ENCODE results near the gene STRAP.

The STRAP gene, protein sequence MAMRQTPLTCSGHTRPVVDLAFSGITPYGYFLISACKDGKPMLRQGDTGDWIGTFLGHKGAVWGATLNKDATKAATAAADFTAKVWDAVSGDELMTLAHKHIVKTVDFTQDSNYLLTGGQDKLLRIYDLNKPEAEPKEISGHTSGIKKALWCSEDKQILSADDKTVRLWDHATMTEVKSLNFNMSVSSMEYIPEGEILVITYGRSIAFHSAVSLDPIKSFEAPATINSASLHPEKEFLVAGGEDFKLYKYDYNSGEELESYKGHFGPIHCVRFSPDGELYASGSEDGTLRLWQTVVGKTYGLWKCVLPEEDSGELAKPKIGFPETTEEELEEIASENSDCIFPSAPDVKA

DNA sequence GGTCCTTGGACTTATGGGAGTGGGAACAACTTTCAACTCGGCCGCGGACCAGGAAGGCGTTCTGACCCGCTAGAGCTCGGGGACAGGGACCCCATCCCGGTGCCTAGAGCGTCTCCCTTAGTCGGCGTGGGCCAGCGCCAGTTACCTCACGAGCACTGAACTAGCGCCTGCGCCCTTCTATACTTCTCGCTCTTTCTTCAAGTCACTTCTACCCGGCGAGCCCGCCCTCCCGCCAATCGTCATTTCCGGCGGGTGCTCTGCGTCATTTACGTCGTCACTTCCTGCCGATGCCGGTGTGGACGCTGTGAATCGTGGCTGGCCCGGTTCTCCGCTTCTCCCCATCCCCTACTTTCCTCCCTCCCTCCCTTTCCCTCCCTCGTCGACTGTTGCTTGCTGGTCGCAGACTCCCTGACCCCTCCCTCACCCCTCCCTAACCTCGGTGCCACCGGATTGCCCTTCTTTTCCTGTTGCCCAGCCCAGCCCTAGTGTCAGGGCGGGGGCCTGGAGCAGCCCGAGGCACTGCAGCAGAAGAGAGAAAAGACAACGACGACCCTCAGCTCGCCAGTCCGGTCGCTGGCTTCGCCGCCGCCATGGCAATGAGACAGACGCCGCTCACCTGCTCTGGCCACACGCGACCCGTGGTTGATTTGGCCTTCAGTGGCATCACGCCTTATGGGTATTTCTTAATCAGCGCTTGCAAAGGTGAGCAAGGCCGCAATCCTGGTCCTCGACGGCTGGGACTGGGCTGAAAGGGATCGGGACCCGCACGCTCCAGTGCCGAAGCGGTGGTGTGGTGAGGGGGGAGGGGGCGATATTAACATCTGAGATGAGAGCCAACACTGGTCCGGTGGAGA, at the start of gene STRAP:
TSS of gene STRAP (plus strand) at position 270 of the 854 bp plus-strand sequence. CDS start at position 591, 321 bp downstream.
- Histone ChIP-seq H3K4me3 (ENCODE audit: low read length) (peak within 1 kb of the TSS; percentile 68), H3K4me1 (ENCODE audit: insufficient read depth, low read length) (peaks cover 8% of the 10 kb centered on the region), H3K36me3 (ENCODE audit: insufficient read depth, low read length) (peaks cover 26% of the 10 kb centered on the region), H3K27me3 (ENCODE audit: insufficient read depth, low read length) (no peaks in the 10 kb centered on the region), H3K9me3 (ENCODE audit: low read length) (no peaks in the 10 kb centered on the region), H2AFZ (ENCODE audit: low read depth, low read length) (peak within 1 kb of the TSS; percentile 82)

DNA sequence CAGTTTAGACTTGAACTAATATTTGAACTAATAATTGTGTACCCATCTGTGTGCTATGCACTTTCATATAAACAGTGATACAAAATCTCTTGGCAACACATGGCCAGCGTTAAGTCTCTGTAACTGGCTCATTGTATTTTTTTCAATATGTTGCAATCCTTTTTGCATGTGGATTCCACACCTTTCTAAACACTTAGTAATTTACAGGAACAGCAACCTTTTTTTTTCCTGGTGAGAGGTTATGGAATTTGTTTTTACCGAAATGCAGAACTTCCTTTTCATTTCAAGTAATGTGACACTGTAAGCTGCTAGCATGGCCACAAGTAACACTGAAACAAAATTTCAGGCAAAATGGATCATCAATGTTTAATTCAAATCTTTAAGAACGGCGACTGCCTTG, 47.6 kb upstream of the STRAP start:
- Histone ChIP-seq H3K4me3 (ENCODE audit: low read length) (no peak overlapping the region), H2AFZ (ENCODE audit: low read depth, low read length) (no peak overlapping the region), H3K9me3 (ENCODE audit: low read length) (peaks cover 2% of the 10 kb centered on the region), H3K36me3 (ENCODE audit: insufficient read depth, low read length) (no peaks in the 10 kb centered on the region), H3K27me3 (ENCODE audit: insufficient read depth, low read length) (no peaks in the 10 kb centered on the region), H3K4me1 (ENCODE audit: insufficient read depth, low read length) (peaks cover 11% of the 10 kb centered on the region)

DNA sequence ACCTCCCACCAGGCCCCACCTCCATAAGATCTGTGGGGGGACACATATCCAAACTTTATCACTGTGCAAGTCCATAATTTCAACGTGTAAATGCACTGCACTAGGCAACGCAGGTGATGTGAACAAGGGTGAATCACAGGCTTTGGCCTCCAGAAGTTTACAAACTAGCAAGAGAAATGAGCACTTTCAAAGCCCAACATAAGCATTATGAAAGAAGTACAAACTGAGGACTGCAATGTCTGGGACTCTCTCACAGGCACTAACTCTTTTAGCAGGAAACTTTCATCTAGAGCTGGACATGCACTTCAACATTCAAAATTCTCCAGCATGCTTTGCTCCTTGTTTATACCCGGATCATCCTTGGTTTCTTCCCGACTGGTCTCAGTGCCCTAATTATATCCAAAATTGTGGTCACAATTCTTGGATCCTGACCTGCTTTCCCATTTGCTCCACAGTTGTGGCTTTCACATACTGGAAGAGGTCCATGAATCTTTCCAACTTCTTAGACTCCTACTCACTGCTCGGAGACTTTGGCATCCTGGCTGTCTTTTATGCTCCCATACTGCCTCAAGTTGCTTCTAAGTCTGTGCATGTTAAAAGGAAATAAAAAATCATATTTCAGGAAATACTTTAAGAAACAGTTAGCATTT, 44.9 kb upstream of the STRAP start:
- Histone ChIP-seq H3K9me3 (ENCODE audit: low read length) (peaks cover 2% of the 10 kb centered on the region), H3K4me1 (ENCODE audit: insufficient read depth, low read length) (peaks cover 18% of the 10 kb centered on the region), H3K36me3 (ENCODE audit: insufficient read depth, low read length) (no peaks in the 10 kb centered on the region), H3K4me3 (ENCODE audit: low read length) (no peak overlapping the region), H3K27me3 (ENCODE audit: insufficient read depth, low read length) (no peaks in the 10 kb centered on the region), H2AFZ (ENCODE audit: low read depth, low read length) (no peak overlapping the region)

DNA sequence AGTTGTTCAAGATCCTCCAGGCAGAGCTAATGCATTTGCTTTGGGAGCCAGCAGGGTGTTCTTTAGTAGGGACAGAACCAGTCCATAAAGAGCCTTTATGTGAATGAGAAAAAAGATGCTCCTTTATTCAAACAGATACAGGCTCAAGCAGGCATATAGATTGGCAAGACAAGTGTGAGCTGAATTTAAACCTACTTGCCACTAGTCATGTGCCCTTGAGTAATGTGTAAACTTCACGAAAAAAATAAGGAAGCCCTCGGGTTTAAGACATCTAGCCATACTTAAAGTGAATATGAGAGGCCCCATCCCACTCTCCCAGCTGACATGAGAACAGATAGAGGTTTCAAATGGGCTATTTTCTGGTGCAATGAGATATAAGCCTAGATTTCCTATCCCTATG, 43.1 kb upstream of the STRAP start:
- H2AFZ ChIP-seq (ENCODE audit: low read depth, low read length) = no peak overlapping the region
- no peaks in the 10 kb centered on the region for H3K27me3 ChIP-seq (ENCODE audit: insufficient read depth, low read length)
- H3K36me3 ChIP-seq (ENCODE audit: insufficient read depth, low read length) = no peaks in the 10 kb centered on the region
- H3K9me3 ChIP-seq (ENCODE audit: low read length) = peaks cover 2% of the 10 kb centered on the region
- no peak overlapping the region for H3K4me3 ChIP-seq (ENCODE audit: low read length)
- peaks cover 18% of the 10 kb centered on the region for H3K4me1 ChIP-seq (ENCODE audit: insufficient read depth, low read length)

DNA sequence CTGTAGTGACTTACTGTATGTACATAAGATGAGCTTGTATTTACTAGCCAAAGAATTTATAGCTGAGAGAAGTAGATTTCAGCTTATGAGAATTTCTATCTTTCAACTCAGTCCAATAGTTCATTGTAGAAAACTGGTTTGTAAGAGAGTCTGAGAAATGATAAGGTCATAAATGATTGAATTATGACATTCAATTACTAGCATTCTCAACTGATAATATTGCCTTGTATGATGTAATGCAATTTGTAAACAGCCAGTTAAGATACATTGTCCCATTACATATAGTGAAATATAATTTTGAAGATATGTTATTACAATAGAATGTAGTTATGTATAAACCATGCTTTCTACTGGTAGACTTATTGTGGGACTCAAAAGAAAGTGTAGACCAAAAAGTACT, 42.5 kb upstream of the STRAP start:
- Histone ChIP-seq H3K9me3 (ENCODE audit: low read length) (peaks cover 2% of the 10 kb centered on the region), H3K27me3 (ENCODE audit: insufficient read depth, low read length) (no peaks in the 10 kb centered on the region), H3K4me3 (ENCODE audit: low read length) (no peak overlapping the region), H3K4me1 (ENCODE audit: insufficient read depth, low read length) (peaks cover 18% of the 10 kb centered on the region), H2AFZ (ENCODE audit: low read depth, low read length) (no peak overlapping the region), H3K36me3 (ENCODE audit: insufficient read depth, low read length) (no peaks in the 10 kb centered on the region)

DNA sequence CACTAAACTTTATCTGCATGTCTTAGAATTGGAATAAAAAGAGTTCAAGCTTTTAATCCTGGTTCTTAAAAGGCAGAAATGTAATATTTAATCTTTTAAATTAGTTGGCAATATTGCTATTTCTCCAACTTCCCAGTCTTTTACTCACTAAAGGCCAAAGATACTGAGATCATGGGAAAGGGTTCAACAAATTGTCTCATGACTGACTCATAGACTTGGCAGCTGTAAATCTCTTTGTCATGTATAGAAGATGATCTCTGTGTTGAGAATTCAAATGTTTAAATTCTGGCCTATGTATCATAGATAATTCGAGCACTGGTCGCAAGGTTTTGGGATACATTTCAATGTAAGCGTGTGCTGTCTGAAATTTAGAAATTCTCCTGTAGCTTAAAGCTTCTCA, 40.1 kb upstream of the STRAP start:
- no peaks in the 10 kb centered on the region for H3K36me3 ChIP-seq (ENCODE audit: insufficient read depth, low read length)
- H3K9me3 ChIP-seq (ENCODE audit: low read length) = no peaks in the 10 kb centered on the region
- no peak overlapping the region for H2AFZ ChIP-seq (ENCODE audit: low read depth, low read length)
- no peaks in the 10 kb centered on the region for H3K27me3 ChIP-seq (ENCODE audit: insufficient read depth, low read length)
- H3K4me3 ChIP-seq (ENCODE audit: low read length) = no peak overlapping the region
- H3K4me1 ChIP-seq (ENCODE audit: insufficient read depth, low read length) = peaks cover 18% of the 10 kb centered on the region

DNA sequence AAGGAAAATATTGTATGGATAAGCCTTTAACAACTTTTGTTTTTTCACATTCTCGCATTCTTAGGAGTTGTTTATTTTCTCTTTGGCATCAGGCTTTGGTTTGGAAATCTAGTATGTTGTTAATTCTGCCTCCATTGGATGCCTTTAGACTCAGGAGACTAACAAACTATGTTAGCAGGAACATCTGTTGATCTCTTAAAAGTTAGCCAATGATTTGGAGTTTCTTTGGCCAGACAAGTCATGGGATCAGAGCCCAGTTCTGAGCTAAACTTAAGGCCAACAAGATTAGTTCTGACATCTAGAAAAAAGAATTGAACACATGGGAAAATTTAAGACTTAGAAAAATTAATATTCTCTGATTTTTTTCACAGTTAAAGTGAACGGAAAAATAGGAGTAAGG, 35.3 kb upstream of the STRAP start:
- no peak overlapping the region for H3K4me3 ChIP-seq (ENCODE audit: low read length)
- H2AFZ ChIP-seq (ENCODE audit: low read depth, low read length) = no peak overlapping the region
- no peaks in the 10 kb centered on the region for H3K9me3 ChIP-seq (ENCODE audit: low read length)
- no peaks in the 10 kb centered on the region for H3K36me3 ChIP-seq (ENCODE audit: insufficient read depth, low read length)
- H3K27me3 ChIP-seq (ENCODE audit: insufficient read depth, low read length) = no peaks in the 10 kb centered on the region
- no peaks in the 10 kb centered on the region for H3K4me1 ChIP-seq (ENCODE audit: insufficient read depth, low read length)

DNA sequence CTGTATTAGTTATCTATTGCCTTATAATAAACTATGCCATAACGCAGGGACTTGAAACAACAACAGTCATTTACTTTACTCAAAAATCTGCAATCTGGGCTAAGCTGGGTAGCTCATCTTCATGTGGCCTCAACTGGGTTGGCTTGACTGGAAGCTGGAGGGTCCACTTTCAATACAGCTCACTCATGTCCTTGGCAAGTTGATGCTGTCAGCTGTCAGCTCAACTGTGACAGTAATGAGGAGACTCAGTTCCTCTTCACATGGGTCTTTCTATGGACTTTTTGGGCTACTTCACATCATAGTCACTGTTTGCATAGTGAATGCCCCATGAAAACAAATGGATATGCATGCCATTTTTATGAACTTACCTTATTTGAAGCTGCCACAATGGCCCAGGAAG, 33.6 kb upstream of the STRAP start:
- H3K4me3 ChIP-seq (ENCODE audit: low read length) = no peak overlapping the region
- no peaks in the 10 kb centered on the region for H3K4me1 ChIP-seq (ENCODE audit: insufficient read depth, low read length)
- no peaks in the 10 kb centered on the region for H3K36me3 ChIP-seq (ENCODE audit: insufficient read depth, low read length)
- no peaks in the 10 kb centered on the region for H3K9me3 ChIP-seq (ENCODE audit: low read length)
- no peak overlapping the region for H2AFZ ChIP-seq (ENCODE audit: low read depth, low read length)
- H3K27me3 ChIP-seq (ENCODE audit: insufficient read depth, low read length) = no peaks in the 10 kb centered on the region

DNA sequence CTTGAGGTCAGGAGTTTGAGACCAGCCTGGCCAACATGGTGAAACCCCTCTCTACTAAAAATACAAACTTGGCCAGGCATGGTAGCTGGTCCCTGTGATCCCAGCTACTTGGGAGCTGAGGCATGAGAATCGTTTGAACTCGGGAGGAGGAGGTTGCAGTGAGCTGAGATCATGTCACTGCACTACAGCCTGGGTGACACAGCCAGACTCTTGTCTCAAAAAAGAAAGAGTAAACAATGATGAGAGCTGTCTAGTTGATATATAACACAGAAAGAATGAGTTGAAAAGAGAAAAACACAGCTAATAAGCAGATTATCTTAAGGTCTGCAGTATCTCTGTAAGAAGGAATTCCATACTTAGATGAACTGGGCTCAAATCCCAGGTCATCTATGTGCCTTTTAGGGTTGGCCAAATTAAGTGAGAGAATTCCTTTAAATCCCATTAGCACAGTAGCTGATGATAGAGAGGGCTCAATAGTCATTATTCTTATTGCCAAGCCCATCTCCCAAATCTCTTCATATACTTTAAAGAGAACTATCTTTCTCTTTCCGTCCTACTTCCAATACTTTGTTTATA, 31.1 kb upstream of the STRAP start:
- Histone ChIP-seq H2AFZ (ENCODE audit: low read depth, low read length) (no peak overlapping the region), H3K4me3 (ENCODE audit: low read length) (no peak overlapping the region), H3K9me3 (ENCODE audit: low read length) (no peaks in the 10 kb centered on the region), H3K27me3 (ENCODE audit: insufficient read depth, low read length) (no peaks in the 10 kb centered on the region), H3K4me1 (ENCODE audit: insufficient read depth, low read length) (no peaks in the 10 kb centered on the region), H3K36me3 (ENCODE audit: insufficient read depth, low read length) (no peaks in the 10 kb centered on the region)

DNA sequence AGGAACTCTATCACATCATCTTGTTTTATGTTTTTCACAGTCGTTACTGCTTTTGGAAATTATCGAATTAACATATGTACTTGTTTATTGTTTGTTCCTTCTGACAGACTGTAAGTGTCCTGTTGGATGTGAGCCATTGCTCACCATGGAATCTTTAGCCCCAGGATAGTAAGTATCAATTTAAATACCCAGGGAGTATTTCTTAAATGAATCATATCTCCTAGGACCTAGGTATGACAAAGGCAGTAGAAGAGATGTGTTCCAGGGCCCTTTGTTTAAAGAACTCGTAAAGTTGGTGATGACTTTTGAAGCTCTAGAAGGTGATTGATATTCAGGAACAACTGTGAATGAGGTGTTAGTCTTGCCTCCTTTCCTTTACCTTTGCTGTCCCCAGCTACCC, 30.3 kb upstream of the STRAP start:
- no peak overlapping the region for H2AFZ ChIP-seq (ENCODE audit: low read depth, low read length)
- H3K9me3 ChIP-seq (ENCODE audit: low read length) = no peaks in the 10 kb centered on the region
- no peak overlapping the region for H3K4me3 ChIP-seq (ENCODE audit: low read length)
- H3K4me1 ChIP-seq (ENCODE audit: insufficient read depth, low read length) = no peaks in the 10 kb centered on the region
- H3K36me3 ChIP-seq (ENCODE audit: insufficient read depth, low read length) = no peaks in the 10 kb centered on the region
- no peaks in the 10 kb centered on the region for H3K27me3 ChIP-seq (ENCODE audit: insufficient read depth, low read length)

DNA sequence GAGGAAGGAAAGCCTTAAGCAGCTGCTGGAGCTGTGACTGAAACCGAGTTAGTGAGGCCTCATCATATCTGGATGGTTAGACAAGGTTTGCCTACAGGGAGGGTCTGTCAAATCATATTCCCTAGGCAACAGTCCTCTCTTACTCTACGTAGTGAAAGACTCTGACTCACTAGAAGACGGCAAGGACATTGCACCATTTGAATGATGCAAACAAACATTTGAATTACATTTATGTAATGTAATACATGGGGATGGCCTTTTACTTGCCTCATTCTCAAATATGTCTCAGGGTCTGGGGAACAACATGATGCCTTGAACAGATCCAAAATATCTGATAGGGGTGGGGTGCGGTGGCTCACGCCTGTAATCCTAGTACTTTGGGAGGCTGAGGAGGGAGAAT, 29.8 kb upstream of the STRAP start:
- Histone ChIP-seq H3K4me3 (ENCODE audit: low read length) (no peak overlapping the region), H2AFZ (ENCODE audit: low read depth, low read length) (no peak overlapping the region), H3K9me3 (ENCODE audit: low read length) (no peaks in the 10 kb centered on the region), H3K27me3 (ENCODE audit: insufficient read depth, low read length) (no peaks in the 10 kb centered on the region), H3K4me1 (ENCODE audit: insufficient read depth, low read length) (no peaks in the 10 kb centered on the region), H3K36me3 (ENCODE audit: insufficient read depth, low read length) (no peaks in the 10 kb centered on the region)

DNA sequence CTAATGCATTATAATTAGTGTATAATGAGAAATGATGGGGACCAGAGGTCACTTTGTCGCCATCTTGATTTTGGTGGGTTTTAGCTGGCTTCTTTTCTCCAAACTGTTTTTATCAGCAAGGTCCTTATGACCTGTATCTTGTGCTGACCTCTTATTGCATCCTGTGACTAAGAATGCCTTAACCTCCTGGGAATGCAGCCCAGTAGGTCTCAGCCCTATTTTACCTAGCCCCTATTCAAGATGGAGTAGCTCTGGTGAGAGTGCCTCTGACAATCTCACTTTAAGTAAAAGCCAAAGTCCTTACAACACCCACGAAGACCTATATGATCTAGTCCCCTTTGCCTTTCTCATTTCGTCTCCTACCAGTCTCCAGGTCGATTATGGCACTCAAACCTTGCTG, 28.3 kb upstream of the STRAP start:
- H3K9me3 ChIP-seq (ENCODE audit: low read length) = no peaks in the 10 kb centered on the region
- no peaks in the 10 kb centered on the region for H3K4me1 ChIP-seq (ENCODE audit: insufficient read depth, low read length)
- no peaks in the 10 kb centered on the region for H3K27me3 ChIP-seq (ENCODE audit: insufficient read depth, low read length)
- H2AFZ ChIP-seq (ENCODE audit: low read depth, low read length) = no peak overlapping the region
- no peak overlapping the region for H3K4me3 ChIP-seq (ENCODE audit: low read length)
- no peaks in the 10 kb centered on the region for H3K36me3 ChIP-seq (ENCODE audit: insufficient read depth, low read length)

DNA sequence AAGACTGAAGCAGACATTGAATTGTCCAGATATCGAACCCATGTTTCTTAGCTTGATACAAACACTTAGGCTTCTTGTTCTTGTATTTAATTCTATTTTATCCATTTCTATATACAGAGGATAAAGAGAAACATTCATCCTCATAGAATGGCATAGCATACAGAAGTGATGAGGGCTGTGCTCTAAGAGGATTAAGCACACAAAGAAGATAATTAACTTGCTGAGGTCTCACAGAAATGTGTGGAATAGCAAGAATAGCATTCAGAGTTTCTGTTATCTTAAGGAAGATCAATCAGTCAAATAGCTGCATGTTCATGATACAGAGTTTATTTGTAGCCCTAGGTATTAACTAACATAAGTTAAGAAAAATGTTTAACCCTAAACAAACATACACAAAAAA, 27.3 kb upstream of the STRAP start:
- H3K27me3 ChIP-seq (ENCODE audit: insufficient read depth, low read length) = no peaks in the 10 kb centered on the region
- H3K4me1 ChIP-seq (ENCODE audit: insufficient read depth, low read length) = no peaks in the 10 kb centered on the region
- no peak overlapping the region for H3K4me3 ChIP-seq (ENCODE audit: low read length)
- H3K36me3 ChIP-seq (ENCODE audit: insufficient read depth, low read length) = no peaks in the 10 kb centered on the region
- H3K9me3 ChIP-seq (ENCODE audit: low read length) = no peaks in the 10 kb centered on the region
- H2AFZ ChIP-seq (ENCODE audit: low read depth, low read length) = no peak overlapping the region

Measured in neuron (in vitro differentiated cells).